ENCODE results near the gene SLC2A6. TPM values are rescaled to one million over a fixed set of nuclear protein-coding genes. Genes with fewer than 3 reads are reported as not detected.

The SLC2A6 gene
- total and polyA plus RNA-seq, 8 donors = 1.9 to 22.4 (median 2.9) TPM

GRCh38 chr9:133457233-133457632 is 21.7 kb downstream of the SLC2A6 start:
- H3K36me3 ChIP-seq = no peaks in the 10 kb centered on the region
- no peak overlapping the region for H3K27ac ChIP-seq
- intact Hi-C loops (cut with DNase I) = no loop called here
- H3K4me3 ChIP-seq = no peak overlapping the region
- peak in 1 of 4 donors; percentile 79 for DNase-seq
- H3K27me3 ChIP-seq = no peaks in the 10 kb centered on the region
- TF ChIP-seq CTCF (IDR thresholded peaks at IDR 0.05) = no peak
- no peaks in the 10 kb centered on the region for H3K9me3 ChIP-seq
- H3K4me1 ChIP-seq = peaks cover 11 to 21% of the 10 kb centered on the region in 2 donors
- ATAC-seq = no peak

- Histone ChIP-seq H3K4me3 (no peak overlapping the region), H3K36me3 (no peaks in the 10 kb centered on the region), H3K27me3 (no peaks in the 10 kb centered on the region), H3K9me3 (no peaks in the 10 kb centered on the region), H3K27ac (no peak overlapping the region), H3K4me1 (peaks cover 11 to 20% of the 10 kb centered on the region in 2 donors)
- no peak for TF ChIP-seq CTCF (IDR thresholded peaks at IDR 0.05)
- ATAC-seq (no peak), DNase-seq (peak in 1 of 4 donors; percentile 69)
- intact Hi-C loops (cut with DNase I) = no loop called here
Observed at GRCh38 chr9:133456409-133456808, 22.5 kb downstream of the SLC2A6 start.

- intact Hi-C loops (cut with DNase I) = no loop called here
- Histone ChIP-seq H3K4me3 (no peak overlapping the region), H3K4me1 (peaks cover 8 to 16% of the 10 kb centered on the region in 2 donors), H3K9me3 (no peaks in the 10 kb centered on the region), H3K27me3 (no peaks in the 10 kb centered on the region), H3K27ac (no peak overlapping the region), H3K36me3 (no peaks in the 10 kb centered on the region)
- ATAC-seq (no peak), DNase-seq (no peak)
- no peak for TF ChIP-seq CTCF (IDR thresholded peaks at IDR 0.05)
Observed at GRCh38 chr9:133455936-133456335, 23.0 kb downstream of the SLC2A6 start.

- Histone ChIP-seq H3K36me3 (no peaks in the 10 kb centered on the region), H3K4me1 (peaks cover 4 to 10% of the 10 kb centered on the region in 2 donors), H3K27ac (no peak overlapping the region), H3K9me3 (no peaks in the 10 kb centered on the region), H3K27me3 (no peaks in the 10 kb centered on the region), H3K4me3 (no peak overlapping the region)
- peak in 1 of 4 donors; percentile 77 for DNase-seq
- no peak for ATAC-seq
- TF ChIP-seq CTCF (IDR thresholded peaks at IDR 0.05) = no peak
- intact Hi-C loops (cut with DNase I) = no loop called here
Observed at GRCh38 chr9:133454943-133455673, 23.8 kb downstream of the SLC2A6 start.

- ATAC-seq (no peak), DNase-seq (peak in 1 of 4 donors; percentile 71)
- Histone ChIP-seq H3K9me3 (no peaks in the 10 kb centered on the region), H3K4me3 (no peak overlapping the region), H3K27me3 (no peaks in the 10 kb centered on the region), H3K4me1 (peaks cover 4 to 9% of the 10 kb centered on the region in 2 donors), H3K27ac (no peak overlapping the region), H3K36me3 (no peaks in the 10 kb centered on the region)
- no peak for TF ChIP-seq CTCF (IDR thresholded peaks at IDR 0.05)
- intact Hi-C loops (cut with DNase I) = no loop called here
Observed at GRCh38 chr9:133454325-133454724, 24.6 kb downstream of the SLC2A6 start.
